Activated naive CD4-positive, alpha-beta T cell treated with anti-CD3 and anti-CD28 coated beads for 36 hours (primary cell): ENCODE results near the gene PKD2L2. TPM values are rescaled to one million over a fixed set of nuclear protein-coding genes. Genes with fewer than 3 reads are reported as not detected.

Experiments used
- CTCF ChIA-PET: fragments of 350-600 bp; sonication (Branson Sonifier 250); formaldehyde crosslinking; loops from one replicate; lab custom pipeline; 2021; ENCODE audit warnings: antibody characterized with exemption; lab: Charles Lee
- DNase-seq: peaks from one replicate; pipeline ENCODE4 v3.0.0-alpha.2; 2020
- H3K27ac Mint-ChIP-seq: one replicate; pipeline ENCODE4 v1.8.0; 2021; ENCODE audit warnings: mild to moderate bottlenecking, mixed read lengths
- H3K27me3 Mint-ChIP-seq: one replicate; pipeline ENCODE4 v1.8.0; 2021; ENCODE audit warnings: low read depth, mixed read lengths
- H3K36me3 Mint-ChIP-seq: one replicate; pipeline ENCODE4 v1.8.0; 2021; ENCODE audit warnings: low read depth, mixed read lengths
- H3K4me1 Mint-ChIP-seq: one replicate; pipeline ENCODE4 v1.8.0; 2021; ENCODE audit warnings: low read depth, mixed read lengths
- H3K4me3 Mint-ChIP-seq: one replicate; pipeline ENCODE4 v1.8.0; 2021; ENCODE audit warnings: mild to moderate bottlenecking, moderate library complexity, mixed read lengths
- H3K9me3 Mint-ChIP-seq: one replicate; pipeline ENCODE4 v1.8.0; 2021; ENCODE audit warnings: mixed read lengths
- intact Hi-C: fragments of 100-400 bp; cut with micrococcal nuclease; formaldehyde crosslinking; loops from one replicate; pipeline ENCODE4 v1.15.1; 2023
- total RNA-seq, 2 experiments: library from RNA; stranded (reverse); gene quantifications; one replicate each; pipeline ENCODE4 v1.2.3, GENCODE V29; 2021

Gene PKD2L2
- total RNA-seq, 2 experiments from 2014 or later = not detected

DNA sequence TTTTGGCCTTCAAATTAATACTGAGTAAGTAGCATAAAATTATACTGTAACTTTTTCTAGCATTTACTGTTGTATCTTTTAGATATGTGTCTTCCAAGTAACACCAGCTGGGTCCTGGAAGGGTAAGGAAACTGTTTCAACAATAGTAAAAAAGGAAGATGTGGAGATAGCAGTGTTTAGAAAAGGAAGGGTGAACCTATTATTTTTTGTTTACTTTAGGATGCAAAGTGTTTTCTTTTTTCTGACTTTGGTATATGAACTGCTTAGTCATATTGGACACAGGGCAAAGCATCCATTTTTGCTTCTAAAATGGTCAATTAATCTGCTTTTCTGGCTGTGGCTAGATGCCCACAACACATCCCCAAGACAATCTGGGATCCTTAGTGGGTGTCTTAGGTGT is 5.3 kb downstream of the PKD2L2 start:
- peaks cover 1% of the 10 kb centered on the region for H3K36me3 Mint-ChIP-seq
- no peak overlapping the region for H3K4me3 Mint-ChIP-seq
- no peaks in the 10 kb centered on the region for H3K9me3 Mint-ChIP-seq
- peaks cover 4% of the 10 kb centered on the region for H3K4me1 Mint-ChIP-seq
- H3K27ac Mint-ChIP-seq = no peak overlapping the region
- intact Hi-C loops = no loop called here
- no peak for DNase-seq
- H3K27me3 Mint-ChIP-seq = no peaks in the 10 kb centered on the region
- CTCF ChIA-PET = no interaction called here

DNA sequence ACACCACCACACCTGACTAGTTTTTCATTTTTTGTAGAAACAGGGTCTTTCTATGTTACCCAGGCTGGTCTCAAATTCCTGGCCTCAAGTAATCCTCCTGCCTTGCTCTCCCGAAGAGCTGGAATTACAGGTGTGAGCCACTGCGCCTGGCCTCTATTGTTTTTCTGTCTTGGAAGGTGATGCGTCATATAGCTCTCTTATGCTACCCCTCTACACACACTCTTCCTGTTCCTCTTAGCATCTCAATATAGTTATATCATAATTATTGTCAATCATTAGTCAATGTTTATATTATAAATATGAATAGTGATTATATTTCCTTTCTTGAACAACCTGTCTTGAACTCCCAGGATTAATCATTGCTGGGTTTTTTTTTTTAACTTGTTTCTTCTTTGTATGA is 7.3 kb downstream of the PKD2L2 start:
- H3K27ac Mint-ChIP-seq = no peak overlapping the region
- no peaks in the 10 kb centered on the region for H3K36me3 Mint-ChIP-seq
- H3K9me3 Mint-ChIP-seq = no peaks in the 10 kb centered on the region
- intact Hi-C loops = no loop called here
- H3K4me3 Mint-ChIP-seq = no peak overlapping the region
- no peak for DNase-seq
- no peaks in the 10 kb centered on the region for H3K4me1 Mint-ChIP-seq
- CTCF ChIA-PET = interaction anchor here (1.0 to 1.7 kb wide), 2 partner anchors 10 to 12 kb away, joined by 4 read pairs; no protein-coding TSS in a partner anchor
- H3K27me3 Mint-ChIP-seq = peaks cover 4% of the 10 kb centered on the region

GRCh38 chr5:137899493-137899892 is 10.2 kb downstream of the PKD2L2 start:
- no peaks in the 10 kb centered on the region for H3K36me3 Mint-ChIP-seq
- CTCF ChIA-PET = interaction anchor here (1.6 kb wide), 1 partner anchor 121 kb away, joined by 5 read pairs; no protein-coding TSS in a partner anchor
- intact Hi-C loops = no loop called here
- no peaks in the 10 kb centered on the region for H3K4me1 Mint-ChIP-seq
- no peak overlapping the region for H3K4me3 Mint-ChIP-seq
- H3K27me3 Mint-ChIP-seq = peaks cover 4% of the 10 kb centered on the region
- no peaks in the 10 kb centered on the region for H3K9me3 Mint-ChIP-seq
- H3K27ac Mint-ChIP-seq = no peak overlapping the region
- no peak for DNase-seq

- no peak for DNase-seq
- Mint-ChIP-seq H3K9me3 (no peaks in the 10 kb centered on the region), H3K27ac (no peak overlapping the region), H3K4me3 (no peak overlapping the region), H3K4me1 (no peaks in the 10 kb centered on the region), H3K36me3 (no peaks in the 10 kb centered on the region), H3K27me3 (peaks cover 4% of the 10 kb centered on the region)
- intact Hi-C loops = no loop called here
- CTCF ChIA-PET = interaction anchor here (0.7 kb wide), 1 partner anchor 125 kb away, joined by 3 read pairs; no protein-coding TSS in a partner anchor
Measured at GRCh38 chr5:137901011-137901817, 12.0 kb downstream of the PKD2L2 start.

- Mint-ChIP-seq H3K9me3 (no peaks in the 10 kb centered on the region), H3K4me3 (no peak overlapping the region), H3K27me3 (peaks cover 4% of the 10 kb centered on the region), H3K27ac (no peak overlapping the region), H3K4me1 (no peaks in the 10 kb centered on the region), H3K36me3 (no peaks in the 10 kb centered on the region)
- intact Hi-C loops = no loop called here
- CTCF ChIA-PET = interaction anchor here (0.6 to 1.6 kb wide), 3 partner anchors 16 to 29 kb away, joined by 3 to 5 read pairs (median 4); no protein-coding TSS in a partner anchor
- no peak for DNase-seq
Measured at GRCh38 chr5:137902408-137903133, 13.3 kb downstream of the PKD2L2 start.

DNA sequence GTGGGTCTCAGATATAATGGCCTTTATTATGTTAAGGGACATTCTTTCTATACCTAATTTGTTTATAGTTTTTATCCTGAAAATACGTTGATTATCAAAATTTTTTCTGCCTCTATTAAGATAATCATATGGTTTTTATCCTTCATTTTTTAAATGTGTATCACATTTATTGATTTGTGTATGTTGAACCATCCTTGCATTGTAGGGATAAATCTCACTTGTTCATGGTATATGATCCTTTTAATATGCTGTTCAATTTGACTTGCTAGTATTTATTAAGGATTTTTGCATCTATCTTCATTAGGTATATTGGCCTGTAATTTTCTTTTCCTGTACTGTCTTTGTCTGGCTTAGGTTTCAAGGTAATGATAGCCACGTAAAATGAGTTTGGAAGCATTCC is 25.5 kb downstream of the PKD2L2 start:
- Mint-ChIP-seq H3K4me1 (no peaks in the 10 kb centered on the region), H3K27ac (no peak overlapping the region), H3K4me3 (no peak overlapping the region), H3K27me3 (no peaks in the 10 kb centered on the region), H3K36me3 (no peaks in the 10 kb centered on the region), H3K9me3 (peaks cover 9% of the 10 kb centered on the region)
- CTCF ChIA-PET = no interaction called here
- DNase-seq = no peak
- intact Hi-C loops = no loop called here

DNA sequence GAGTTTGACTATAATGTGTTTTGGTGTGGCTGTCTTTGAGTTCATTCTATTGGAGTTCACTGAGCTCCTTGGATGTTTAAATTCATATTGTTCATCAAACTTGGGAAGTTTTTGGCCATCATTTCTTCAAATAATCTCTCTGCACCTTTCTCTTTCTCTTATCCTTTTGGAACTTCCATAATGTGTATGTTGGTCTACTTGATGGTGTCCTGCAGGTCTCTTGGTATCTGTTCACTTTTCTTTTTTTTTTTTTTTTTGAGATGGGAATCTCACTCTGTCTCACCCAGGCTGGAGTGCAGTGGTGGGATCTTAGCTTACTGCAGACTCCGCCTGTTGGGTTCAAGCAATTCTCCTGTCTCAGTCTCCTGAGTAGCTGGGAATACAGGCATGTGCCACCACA is 27.7 kb downstream of the PKD2L2 start:
- H3K36me3 Mint-ChIP-seq = no peaks in the 10 kb centered on the region
- no peaks in the 10 kb centered on the region for H3K27me3 Mint-ChIP-seq
- no peak for DNase-seq
- no peak overlapping the region for H3K4me3 Mint-ChIP-seq
- H3K9me3 Mint-ChIP-seq = peaks cover 6% of the 10 kb centered on the region
- H3K4me1 Mint-ChIP-seq = no peaks in the 10 kb centered on the region
- H3K27ac Mint-ChIP-seq = no peak overlapping the region
- CTCF ChIA-PET = no interaction called here
- intact Hi-C loops = no loop called here

DNA sequence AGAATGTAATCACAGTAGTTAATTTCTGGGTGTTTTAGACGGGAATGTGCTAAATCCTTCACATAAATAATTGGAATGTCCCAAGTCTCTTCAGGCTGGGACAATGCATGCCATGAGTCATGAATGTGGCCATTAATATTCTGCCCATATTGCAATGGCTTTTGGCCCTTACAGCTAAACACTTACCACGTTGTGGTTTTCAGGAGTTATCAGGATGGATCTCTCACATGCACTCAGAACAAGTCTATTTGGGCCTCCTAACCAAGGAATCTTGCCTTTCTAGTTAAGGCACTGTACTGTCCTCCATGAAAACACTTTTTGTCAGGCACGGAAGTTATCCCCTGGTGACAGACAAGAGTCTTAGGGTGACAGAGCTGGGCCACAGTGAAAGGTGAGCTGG is 32.7 kb downstream of the PKD2L2 start:
- DNase-seq = no peak
- no peak overlapping the region for H3K4me3 Mint-ChIP-seq
- H3K9me3 Mint-ChIP-seq = peaks cover 2% of the 10 kb centered on the region
- no peaks in the 10 kb centered on the region for H3K27me3 Mint-ChIP-seq
- H3K4me1 Mint-ChIP-seq = no peaks in the 10 kb centered on the region
- CTCF ChIA-PET = interaction anchor here (0.6 kb wide), 1 partner anchor 175 kb away, joined by 7 read pairs; no protein-coding TSS in a partner anchor
- no peaks in the 10 kb centered on the region for H3K36me3 Mint-ChIP-seq
- H3K27ac Mint-ChIP-seq = no peak overlapping the region
- intact Hi-C loops = no loop called here

DNA sequence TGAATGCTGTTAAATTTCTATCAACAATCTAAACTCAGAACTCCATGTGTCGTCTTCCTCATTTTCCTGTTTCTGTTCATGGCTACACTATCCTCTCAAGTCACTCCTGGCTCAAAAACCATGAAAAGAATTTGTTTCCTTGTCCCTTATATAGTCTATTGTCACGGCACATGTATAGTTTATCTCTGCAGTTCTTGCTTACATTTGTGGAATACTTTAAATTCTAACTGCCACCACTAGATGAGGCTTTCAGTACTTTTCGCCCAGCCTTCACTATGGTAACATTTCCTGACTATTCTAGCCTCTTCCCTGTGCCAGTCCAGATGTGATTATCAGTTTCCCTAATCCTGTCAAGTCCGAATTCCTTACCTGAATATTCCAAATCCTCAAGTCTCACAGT is 34.6 kb downstream of the PKD2L2 start:
- Mint-ChIP-seq H3K27ac (no peak overlapping the region), H3K9me3 (no peaks in the 10 kb centered on the region), H3K27me3 (no peaks in the 10 kb centered on the region), H3K36me3 (peaks cover 1% of the 10 kb centered on the region), H3K4me1 (no peaks in the 10 kb centered on the region), H3K4me3 (no peak overlapping the region)
- DNase-seq = no peak
- CTCF ChIA-PET = no interaction called here
- intact Hi-C loops = no loop called here

GRCh38 chr5:137932800-137933199 is 43.5 kb downstream of the PKD2L2 start:
- no peak overlapping the region for H3K27ac Mint-ChIP-seq
- H3K27me3 Mint-ChIP-seq = no peaks in the 10 kb centered on the region
- H3K4me1 Mint-ChIP-seq = peaks cover 25% of the 10 kb centered on the region
- no peak for DNase-seq
- CTCF ChIA-PET = no interaction called here
- H3K9me3 Mint-ChIP-seq = no peaks in the 10 kb centered on the region
- no peak overlapping the region for H3K4me3 Mint-ChIP-seq
- peaks cover 8% of the 10 kb centered on the region for H3K36me3 Mint-ChIP-seq
- intact Hi-C loops = no loop called here

GRCh38 chr5:137933491-137933911 is 44.2 kb downstream of the PKD2L2 start:
- Mint-ChIP-seq H3K4me1 (peaks cover 28% of the 10 kb centered on the region), H3K27ac (no peak overlapping the region), H3K4me3 (no peak overlapping the region), H3K27me3 (no peaks in the 10 kb centered on the region), H3K9me3 (no peaks in the 10 kb centered on the region), H3K36me3 (peaks cover 6% of the 10 kb centered on the region)
- intact Hi-C loops = no loop called here
- CTCF ChIA-PET = no interaction called here
- DNase-seq = no peak

- Mint-ChIP-seq H3K4me1 (peaks cover 39% of the 10 kb centered on the region), H3K4me3 (no peak overlapping the region), H3K27me3 (no peaks in the 10 kb centered on the region), H3K27ac (no peak overlapping the region), H3K36me3 (peaks cover 14% of the 10 kb centered on the region), H3K9me3 (no peaks in the 10 kb centered on the region)
- DNase-seq = no peak
- intact Hi-C loops = no loop called here
- CTCF ChIA-PET = interaction anchor here (0.6 to 1.5 kb wide), 4 partner anchors 18 to 156 kb away, joined by 3 to 5 read pairs (median 4); no protein-coding TSS in a partner anchor
Measured at GRCh38 chr5:137935190-137935589, 45.9 kb downstream of the PKD2L2 start.
